Measurements from ENCODE around the gene WASF2. TPM values are rescaled to one million over a fixed set of nuclear protein-coding genes. Genes with fewer than 3 reads are reported as not detected.
A peak's percentile ranks its signal among the peaks of the same experiment; 100 is the strongest.

The WASF2 gene
- total RNA-seq, 1 experiment from 2014 or later, result 104 TPM

DNA sequence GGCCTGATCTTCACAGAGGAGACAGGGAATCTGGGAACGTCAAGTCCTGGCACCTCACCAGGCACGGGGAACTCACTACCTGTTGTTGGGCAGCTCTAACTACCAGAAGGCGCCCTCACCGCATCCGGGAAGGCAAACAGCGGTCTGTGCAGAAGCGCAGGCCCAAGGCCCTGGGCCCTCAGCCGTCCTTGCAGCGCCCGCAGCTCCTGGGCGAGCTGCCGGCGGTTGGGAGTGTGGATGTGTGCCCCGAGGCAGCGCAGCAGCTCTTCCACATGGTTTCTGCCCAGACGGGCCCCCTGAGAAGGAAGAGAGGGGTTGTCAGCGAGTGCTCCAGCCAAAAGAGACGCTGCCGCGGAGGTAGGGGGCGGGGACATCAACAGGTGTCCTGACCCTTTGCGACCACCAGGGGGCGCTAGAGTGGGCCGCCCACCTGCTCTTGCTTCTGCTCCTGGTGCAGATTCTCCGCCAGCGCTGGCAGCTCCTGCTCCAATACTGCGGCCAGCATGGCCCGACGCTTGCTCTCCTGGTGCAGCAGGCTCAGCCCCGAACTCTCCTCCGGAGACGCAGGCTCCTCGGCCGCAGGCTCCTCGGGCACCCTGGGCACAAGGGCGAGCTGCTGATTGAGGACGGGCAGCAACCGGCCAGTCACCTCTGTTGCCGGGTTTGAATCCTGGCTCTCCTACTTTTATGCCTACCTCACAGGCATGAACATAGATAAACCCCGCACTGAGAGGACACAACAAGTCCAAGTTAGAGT lies 132.5 kb downstream of the WASF2 start:
- H3K4me3 Mint-ChIP-seq, result peak overlapping the region; percentile 37
- peak; percentile 87 for DNase-seq (ENCODE audit: low spot score)
- no peaks in the 10 kb centered on the region for H3K36me3 Mint-ChIP-seq
- CTCF ChIA-PET, result interaction anchor here (0.5 to 11.0 kb wide), 55 partner anchors 9 to 350 kb away, joined by 3 to 258 read pairs (median 5); partner anchors contain the start of genes CD164L2, FCN3, GPR3 and MAP3K6
- POLR2A ChIA-PET, result interaction anchor here (0.6 to 1.2 kb wide), 3 partner anchors 9 to 71 kb away, joined by 3 to 6 read pairs (median 4); no protein-coding TSS in a partner anchor
- H3K9me3 Mint-ChIP-seq, result no peaks in the 10 kb centered on the region
- peaks cover 49% of the 10 kb centered on the region for H3K27me3 Mint-ChIP-seq (ENCODE audit: low read depth)
- no peak overlapping the region for H3K27ac Mint-ChIP-seq
- TF ChIP-seq, protein P1, sequence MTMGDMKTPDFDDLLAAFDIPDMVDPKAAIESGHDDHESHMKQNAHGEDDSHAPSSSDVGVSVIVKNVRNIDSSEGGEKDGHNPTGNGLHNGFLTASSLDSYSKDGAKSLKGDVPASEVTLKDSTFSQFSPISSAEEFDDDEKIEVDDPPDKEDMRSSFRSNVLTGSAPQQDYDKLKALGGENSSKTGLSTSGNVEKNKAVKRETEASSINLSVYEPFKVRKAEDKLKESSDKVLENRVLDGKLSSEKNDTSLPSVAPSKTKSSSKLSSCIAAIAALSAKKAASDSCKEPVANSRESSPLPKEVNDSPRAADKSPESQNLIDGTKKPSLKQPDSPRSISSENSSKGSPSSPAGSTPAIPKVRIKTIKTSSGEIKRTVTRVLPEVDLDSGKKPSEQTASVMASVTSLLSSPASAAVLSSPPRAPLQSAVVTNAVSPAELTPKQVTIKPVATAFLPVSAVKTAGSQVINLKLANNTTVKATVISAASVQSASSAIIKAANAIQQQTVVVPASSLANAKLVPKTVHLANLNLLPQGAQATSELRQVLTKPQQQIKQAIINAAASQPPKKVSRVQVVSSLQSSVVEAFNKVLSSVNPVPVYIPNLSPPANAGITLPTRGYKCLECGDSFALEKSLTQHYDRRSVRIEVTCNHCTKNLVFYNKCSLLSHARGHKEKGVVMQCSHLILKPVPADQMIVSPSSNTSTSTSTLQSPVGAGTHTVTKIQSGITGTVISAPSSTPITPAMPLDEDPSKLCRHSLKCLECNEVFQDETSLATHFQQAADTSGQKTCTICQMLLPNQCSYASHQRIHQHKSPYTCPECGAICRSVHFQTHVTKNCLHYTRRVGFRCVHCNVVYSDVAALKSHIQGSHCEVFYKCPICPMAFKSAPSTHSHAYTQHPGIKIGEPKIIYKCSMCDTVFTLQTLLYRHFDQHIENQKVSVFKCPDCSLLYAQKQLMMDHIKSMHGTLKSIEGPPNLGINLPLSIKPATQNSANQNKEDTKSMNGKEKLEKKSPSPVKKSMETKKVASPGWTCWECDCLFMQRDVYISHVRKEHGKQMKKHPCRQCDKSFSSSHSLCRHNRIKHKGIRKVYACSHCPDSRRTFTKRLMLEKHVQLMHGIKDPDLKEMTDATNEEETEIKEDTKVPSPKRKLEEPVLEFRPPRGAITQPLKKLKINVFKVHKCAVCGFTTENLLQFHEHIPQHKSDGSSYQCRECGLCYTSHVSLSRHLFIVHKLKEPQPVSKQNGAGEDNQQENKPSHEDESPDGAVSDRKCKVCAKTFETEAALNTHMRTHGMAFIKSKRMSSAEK (CRISPR knock-in tag; IDR thresholded peaks at IDR 0.05; ENCODE audit: borderline replicate concordance), result no peak
- TF ChIP-seq, protein P2, sequence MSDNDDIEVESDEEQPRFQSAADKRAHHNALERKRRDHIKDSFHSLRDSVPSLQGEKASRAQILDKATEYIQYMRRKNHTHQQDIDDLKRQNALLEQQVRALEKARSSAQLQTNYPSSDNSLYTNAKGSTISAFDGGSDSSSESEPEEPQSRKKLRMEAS (CRISPR knock-in tag; IDR thresholded peaks at IDR 0.05), result peak; percentile 74
- TF ChIP-seq ZNF121 (CRISPR knock-in tag; IDR thresholded peaks at IDR 0.05) (peak; percentile 87; the same call in 1 of the 2 replicates), SMAD4 (CRISPR knock-in tag; IDR thresholded peaks at IDR 0.05) (no peak), TP53 (CRISPR knock-in tag; IDR thresholded peaks at IDR 0.05) (no peak), FOXK1 (CRISPR knock-in tag; IDR thresholded peaks at IDR 0.05) (peak; percentile 60; the same call in 1 of the 2 replicates), ATF2 (CRISPR knock-in tag; IDR thresholded peaks at IDR 0.05; ENCODE audit: borderline replicate concordance, low read depth) (no peak), FOXP1 (CRISPR knock-in tag; IDR thresholded peaks at IDR 0.05; ENCODE audit: borderline replicate concordance) (peak; percentile 70; the same call in 1 of the 2 replicates), HMGXB4 (CRISPR knock-in tag; IDR thresholded peaks at IDR 0.05) (peak; percentile 66; the same call in 1 of the 2 replicates), ELF4 (CRISPR knock-in tag; IDR thresholded peaks at IDR 0.05; ENCODE audit: low read depth) (no peak), SP1 (CRISPR knock-in tag; conservative IDR thresholded peaks at IDR 0.05) (peak; percentile 75), TCF7 (CRISPR knock-in tag; IDR thresholded peaks at IDR 0.05; ENCODE audit: low read depth) (no peak), ZNF263 (CRISPR knock-in tag; IDR thresholded peaks at IDR 0.05; ENCODE audit: low read depth) (peak; percentile 61; the same call in 1 of the 2 replicates), ZNF138 (CRISPR knock-in tag; conservative IDR thresholded peaks at IDR 0.05) (no peak)
- TF ChIP-seq, protein P3, sequence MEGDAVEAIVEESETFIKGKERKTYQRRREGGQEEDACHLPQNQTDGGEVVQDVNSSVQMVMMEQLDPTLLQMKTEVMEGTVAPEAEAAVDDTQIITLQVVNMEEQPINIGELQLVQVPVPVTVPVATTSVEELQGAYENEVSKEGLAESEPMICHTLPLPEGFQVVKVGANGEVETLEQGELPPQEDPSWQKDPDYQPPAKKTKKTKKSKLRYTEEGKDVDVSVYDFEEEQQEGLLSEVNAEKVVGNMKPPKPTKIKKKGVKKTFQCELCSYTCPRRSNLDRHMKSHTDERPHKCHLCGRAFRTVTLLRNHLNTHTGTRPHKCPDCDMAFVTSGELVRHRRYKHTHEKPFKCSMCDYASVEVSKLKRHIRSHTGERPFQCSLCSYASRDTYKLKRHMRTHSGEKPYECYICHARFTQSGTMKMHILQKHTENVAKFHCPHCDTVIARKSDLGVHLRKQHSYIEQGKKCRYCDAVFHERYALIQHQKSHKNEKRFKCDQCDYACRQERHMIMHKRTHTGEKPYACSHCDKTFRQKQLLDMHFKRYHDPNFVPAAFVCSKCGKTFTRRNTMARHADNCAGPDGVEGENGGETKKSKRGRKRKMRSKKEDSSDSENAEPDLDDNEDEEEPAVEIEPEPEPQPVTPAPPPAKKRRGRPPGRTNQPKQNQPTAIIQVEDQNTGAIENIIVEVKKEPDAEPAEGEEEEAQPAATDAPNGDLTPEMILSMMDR (IDR thresholded peaks at IDR 0.05), result peak; percentile 100
- TF ChIP-seq, protein P4, sequence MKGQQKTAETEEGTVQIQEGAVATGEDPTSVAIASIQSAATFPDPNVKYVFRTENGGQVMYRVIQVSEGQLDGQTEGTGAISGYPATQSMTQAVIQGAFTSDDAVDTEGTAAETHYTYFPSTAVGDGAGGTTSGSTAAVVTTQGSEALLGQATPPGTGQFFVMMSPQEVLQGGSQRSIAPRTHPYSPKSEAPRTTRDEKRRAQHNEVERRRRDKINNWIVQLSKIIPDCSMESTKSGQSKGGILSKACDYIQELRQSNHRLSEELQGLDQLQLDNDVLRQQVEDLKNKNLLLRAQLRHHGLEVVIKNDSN (CRISPR knock-in tag; IDR thresholded peaks at IDR 0.05), result no peak
- TF ChIP-seq, protein P5, sequence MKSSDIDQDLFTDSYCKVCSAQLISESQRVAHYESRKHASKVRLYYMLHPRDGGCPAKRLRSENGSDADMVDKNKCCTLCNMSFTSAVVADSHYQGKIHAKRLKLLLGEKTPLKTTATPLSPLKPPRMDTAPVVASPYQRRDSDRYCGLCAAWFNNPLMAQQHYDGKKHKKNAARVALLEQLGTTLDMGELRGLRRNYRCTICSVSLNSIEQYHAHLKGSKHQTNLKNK (CRISPR knock-in tag; IDR thresholded peaks at IDR 0.05), result no peak
- TF ChIP-seq, protein P6, sequence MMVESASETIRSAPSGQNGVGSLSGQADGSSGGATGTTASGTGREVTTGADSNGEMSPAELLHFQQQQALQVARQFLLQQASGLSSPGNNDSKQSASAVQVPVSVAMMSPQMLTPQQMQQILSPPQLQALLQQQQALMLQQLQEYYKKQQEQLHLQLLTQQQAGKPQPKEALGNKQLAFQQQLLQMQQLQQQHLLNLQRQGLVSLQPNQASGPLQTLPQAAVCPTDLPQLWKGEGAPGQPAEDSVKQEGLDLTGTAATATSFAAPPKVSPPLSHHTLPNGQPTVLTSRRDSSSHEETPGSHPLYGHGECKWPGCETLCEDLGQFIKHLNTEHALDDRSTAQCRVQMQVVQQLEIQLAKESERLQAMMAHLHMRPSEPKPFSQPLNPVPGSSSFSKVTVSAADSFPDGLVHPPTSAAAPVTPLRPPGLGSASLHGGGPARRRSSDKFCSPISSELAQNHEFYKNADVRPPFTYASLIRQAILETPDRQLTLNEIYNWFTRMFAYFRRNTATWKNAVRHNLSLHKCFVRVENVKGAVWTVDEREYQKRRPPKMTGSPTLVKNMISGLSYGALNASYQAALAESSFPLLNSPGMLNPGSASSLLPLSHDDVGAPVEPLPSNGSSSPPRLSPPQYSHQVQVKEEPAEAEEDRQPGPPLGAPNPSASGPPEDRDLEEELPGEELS (CRISPR knock-in tag; IDR thresholded peaks at IDR 0.05), result 0 out of 2 replicates have a peak, but pooled peaks have one; percentile 34
- peak; percentile 70 for ATAC-seq
- H3K4me1 Mint-ChIP-seq, result peaks cover 17% of the 10 kb centered on the region

Data from WTC11 (cell line).